Endodermal cell (in vitro differentiated cells): ENCODE data around the gene THSD4. TPM values are rescaled to one million over a fixed set of nuclear protein-coding genes. Genes with fewer than 3 reads are reported as not detected.
A peak's percentile ranks its signal among the peaks of the same experiment; 100 is the strongest.

Source experiments
- DNase-seq: peaks from one replicate; pipeline ENCODE4 v3.0.0-alpha.2; 2017
- H3K27ac ChIP-seq: 2 replicates; pipeline ENCODE4 v1.5.1; 2013; ENCODE audit warnings: mild to moderate bottlenecking, low read depth, low read length, moderate library complexity
- H3K27me3 ChIP-seq: 2 replicates; pipeline ENCODE4 v1.6.1; 2013; ENCODE audit warnings: mild to moderate bottlenecking, low read length, moderate library complexity; ENCODE audit not compliant: insufficient read depth, control insufficient read depth, poor library complexity, severe bottlenecking
- H3K36me3 ChIP-seq: 2 replicates; pipeline ENCODE4 v1.7.0; 2013; ENCODE audit warnings: mild to moderate bottlenecking, low read length, moderate library complexity; ENCODE audit not compliant: control insufficient read depth, insufficient read depth
- H3K4me1 ChIP-seq: one replicate; pipeline ENCODE4 v1.7.0; 2013; ENCODE audit warnings: low read length; ENCODE audit not compliant: control insufficient read depth, insufficient read depth
- H3K4me3 ChIP-seq: 2 replicates; pipeline ENCODE4 v1.5.1; 2013; ENCODE audit warnings: mild to moderate bottlenecking, low read length, moderate library complexity
- H3K9ac ChIP-seq: 2 replicates; pipeline ENCODE4 v1.6.1; 2013; ENCODE audit warnings: mild to moderate bottlenecking, low read length, moderate library complexity; ENCODE audit not compliant: poor library complexity, severe bottlenecking; ENCODE audit errors: extremely low read depth
- H3K9me3 ChIP-seq: 2 replicates; pipeline ENCODE4 v1.6.1; 2013; ENCODE audit warnings: mild to moderate bottlenecking, low read length, moderate library complexity; ENCODE audit not compliant: control insufficient read depth
- H3K27ac Mint-ChIP-seq: 2 replicates; pipeline ENCODE4 v1.8.0; 2020; ENCODE audit warnings: mixed read lengths
- H3K27me3 Mint-ChIP-seq: 2 replicates; pipeline ENCODE4 v1.8.0; 2021; ENCODE audit warnings: mild to moderate bottlenecking, mixed read lengths; ENCODE audit not compliant: insufficient read depth
- H3K36me3 Mint-ChIP-seq: 2 replicates; pipeline ENCODE4 v1.8.0; 2020; ENCODE audit warnings: low read depth, mixed read lengths
- H3K4me1 Mint-ChIP-seq: 2 replicates; pipeline ENCODE4 v1.8.0; 2020; ENCODE audit warnings: mixed read lengths
- H3K4me3 Mint-ChIP-seq: 2 replicates; pipeline ENCODE4 v1.8.0; 2020; ENCODE audit warnings: mild to moderate bottlenecking, moderate library complexity, mixed read lengths
- H3K9me3 Mint-ChIP-seq: 2 replicates; pipeline ENCODE4 v1.8.0; 2020; ENCODE audit warnings: mild to moderate bottlenecking, mixed read lengths
- CTCF ChIP-seq: fragments of 200-600 bp; sonication (generic); conservative IDR thresholded peaks from 2 replicates; pipeline ENCODE4 v1.5.0; 2021; ENCODE audit warnings: antibody characterized with exemption, mild to moderate bottlenecking
- WGBS, 2 experiments: methylation state at CpG; one replicate each; pipeline versions ENCODE4 v1.1.5 to v1.1.7; 2013; ENCODE audit warnings: missing lambda C conversion rate in 2 of 2, mixed read lengths in 1 of 2; ENCODE audit not compliant: insufficient coverage in 1 of 2, insufficient read length in 1 of 2; 5-methylcytosine and 5-hydroxymethylcytosine counted together
- total RNA-seq, 2 donors: library from RNA; stranded (reverse); fragmentation: NEBNext Ultra II Directional in 1 of 2; extraction: Animal tissue kit (Norgen Biotek cat#: 25700) in 1 of 2; gene quantifications; 2 replicates in 1 of 2; 3 replicates in 1 of 2; pipeline ENCODE4 v1.2.1, GENCODE V29; 2021

The THSD4 gene
- total RNA-seq, 2 donors from 2014 or later: 4.6 to 5.4 TPM

- Histone ChIP-seq H3K9ac (no peak overlapping the region), H3K36me3 (no peaks in the 10 kb centered on the region), H3K27me3 (no peaks in the 10 kb centered on the region), H3K4me3 (no peak overlapping the region), H3K4me1 (no peaks in the 10 kb centered on the region), H3K27ac (no peak overlapping the region), H3K9me3 (peaks cover 12% of the 10 kb centered on the region)
- H3K4me3 Mint-ChIP-seq: no peak overlapping the region
- H3K27ac Mint-ChIP-seq: no peak overlapping the region
- no peak for DNase-seq
- H3K9me3 Mint-ChIP-seq: peaks cover 21% of the 10 kb centered on the region
- peak; percentile 65 for TF ChIP-seq CTCF
- peaks cover 9% of the 10 kb centered on the region for H3K4me1 Mint-ChIP-seq
- H3K36me3 Mint-ChIP-seq: no peaks in the 10 kb centered on the region
- H3K27me3 Mint-ChIP-seq: no peaks in the 10 kb centered on the region
- 95 to 100% methylated on average over 1 to 2 of the region's 3 CpGs for WGBS, 2 experiments
Observed at GRCh38 chr15:71591057-71591456, 475.8 kb downstream of the THSD4 start.

- Histone ChIP-seq H3K36me3 (no peaks in the 10 kb centered on the region), H3K4me1 (no peaks in the 10 kb centered on the region), H3K27ac (no peak overlapping the region), H3K9me3 (peaks cover 4% of the 10 kb centered on the region), H3K9ac (no peak overlapping the region), H3K4me3 (no peak overlapping the region), H3K27me3 (no peaks in the 10 kb centered on the region)
- H3K4me1 Mint-ChIP-seq: peaks cover 13% of the 10 kb centered on the region
- no peak for TF ChIP-seq CTCF
- no peaks in the 10 kb centered on the region for H3K36me3 Mint-ChIP-seq
- 78 to 90% methylated on average over 3 to 6 of the region's 6 CpGs for WGBS, 2 experiments
- H3K4me3 Mint-ChIP-seq: no peak overlapping the region
- no peak overlapping the region for H3K27ac Mint-ChIP-seq
- H3K27me3 Mint-ChIP-seq: no peaks in the 10 kb centered on the region
- H3K9me3 Mint-ChIP-seq: peaks cover 14% of the 10 kb centered on the region
- no peak for DNase-seq
Observed at GRCh38 chr15:71592203-71592602, 476.9 kb downstream of the THSD4 start.

- peaks cover 20% of the 10 kb centered on the region for H3K4me1 Mint-ChIP-seq
- no peak for DNase-seq
- Histone ChIP-seq H3K4me3 (no peak overlapping the region), H3K9me3 (peaks cover 4% of the 10 kb centered on the region), H3K36me3 (no peaks in the 10 kb centered on the region), H3K4me1 (no peaks in the 10 kb centered on the region), H3K27ac (no peak overlapping the region), H3K27me3 (no peaks in the 10 kb centered on the region), H3K9ac (no peak overlapping the region)
- no peak overlapping the region for H3K27ac Mint-ChIP-seq
- no peaks in the 10 kb centered on the region for H3K27me3 Mint-ChIP-seq
- TF ChIP-seq CTCF: no peak
- H3K9me3 Mint-ChIP-seq: peaks cover 14% of the 10 kb centered on the region
- H3K36me3 Mint-ChIP-seq: no peaks in the 10 kb centered on the region
- WGBS, 2 experiments: 86 to 96% methylated on average over 4 to 6 of the region's 6 CpGs
- no peak overlapping the region for H3K4me3 Mint-ChIP-seq
Observed at GRCh38 chr15:71595846-71596553, 480.7 kb downstream of the THSD4 start.
